ENCODE data around the gene DNAH7. TPM values are rescaled to one million over a fixed set of nuclear protein-coding genes. Genes with fewer than 3 reads are reported as not detected.

Gene DNAH7
- total RNA-seq, 4 donors from 2014 or later = 1.6 to 5.0 (median 3.0) TPM

GRCh38 chr2:196101325-196101991 is 32.8 kb upstream of the DNAH7 start:
- Histone ChIP-seq H3K36me3 (no peaks in the 10 kb centered on the region), H3K4me3 (no peak overlapping the region), H3K9me3 (no peaks in the 10 kb centered on the region), H3K4me1 (peaks cover 0 to 7% (median 0%) of the 10 kb centered on the region in 4 donors), H3K27ac (no peak overlapping the region), H3K27me3 (no peaks in the 10 kb centered on the region)
- TF ChIP-seq EP300 (IDR thresholded peaks at IDR 0.05) (no peak), CTCF (IDR thresholded peaks at IDR 0.05) (no peak), POLR2A (IDR thresholded peaks at IDR 0.05) (no peak)
- DNase-seq (ENCODE audit: low spot score in 2 of 2) = no peak
- WGBS, 2 donors = 46 to 50% methylated on average over 6 of the region's 6 CpGs

- H3K4me3 ChIP-seq = no peak overlapping the region
- no peaks in the 10 kb centered on the region for H3K9me3 ChIP-seq
- H3K4me1 ChIP-seq = peaks cover 0 to 7% (median 0%) of the 10 kb centered on the region in 4 donors
- no peaks in the 10 kb centered on the region for H3K27me3 ChIP-seq
- H3K27ac ChIP-seq = no peak overlapping the region
- H3K36me3 ChIP-seq = no peaks in the 10 kb centered on the region
- no peak for TF ChIP-seq CTCF (IDR thresholded peaks at IDR 0.05)
- TF ChIP-seq EP300 (IDR thresholded peaks at IDR 0.05) = no peak
- 76 to 80% methylated on average over 3 of the region's 3 CpGs for WGBS, 2 donors
- no peak for DNase-seq (ENCODE audit: low spot score in 2 of 2)
Measured at GRCh38 chr2:196099916-196100315, 31.3 kb upstream of the DNAH7 start.

GRCh38 chr2:196097864-196098660 is 29.4 kb upstream of the DNAH7 start:
- Histone ChIP-seq H3K27me3 (no peaks in the 10 kb centered on the region), H3K4me3 (no peak overlapping the region), H3K27ac (no peak overlapping the region), H3K9me3 (peaks cover 0 to 6% (median 0%) of the 10 kb centered on the region in 4 donors), H3K4me1 (peaks cover 0 to 7% (median 0%) of the 10 kb centered on the region in 4 donors), H3K36me3 (no peaks in the 10 kb centered on the region)
- no peak for DNase-seq (ENCODE audit: low spot score in 2 of 2)
- 88 to 89% methylated on average over 6 of the region's 6 CpGs for WGBS, 2 donors
- TF ChIP-seq EP300 (IDR thresholded peaks at IDR 0.05) (no peak), CTCF (IDR thresholded peaks at IDR 0.05) (no peak), POLR2A (IDR thresholded peaks at IDR 0.05) (no peak)

- TF ChIP-seq CTCF (IDR thresholded peaks at IDR 0.05) (no peak), EP300 (IDR thresholded peaks at IDR 0.05) (no peak), POLR2A (IDR thresholded peaks at IDR 0.05) (no peak)
Measured at GRCh38 chr2:196096982-196097745, 28.5 kb upstream of the DNAH7 start.

More at GRCh38 chr2:196096982-196097745, 28.5 kb upstream of the DNAH7 start:
- Histone ChIP-seq H3K4me1 (peaks cover 0 to 7% (median 0%) of the 10 kb centered on the region in 4 donors), H3K27me3 (no peaks in the 10 kb centered on the region), H3K27ac (no peak overlapping the region), H3K36me3 (no peaks in the 10 kb centered on the region), H3K4me3 (no peak overlapping the region), H3K9me3 (peaks cover 0 to 6% (median 0%) of the 10 kb centered on the region in 4 donors)
- WGBS, 2 donors = 63 to 73% methylated on average over 5 of the region's 5 CpGs
- no peak for DNase-seq (ENCODE audit: low spot score in 2 of 2)

Measured in tibial nerve (tissue), 4 donors.